HepG2 (cell line): ENCODE measurements around the gene TNFRSF11A. TPM values are rescaled to one million over a fixed set of nuclear protein-coding genes. Genes with fewer than 3 reads are reported as not detected.

Source experiments
- BCL6 ChIP-seq: IDR thresholded peaks from 2 replicates; pipeline ENCODE4 v1.6.1; 2016; ENCODE audit warnings: missing genetic modification reagents, missing compliant biosample characterization
- CAMTA2 ChIP-seq: sonication (generic); formaldehyde crosslinking; IDR thresholded peaks from 2 replicates; pipeline ENCODE4 v1.4.0; 2020; ENCODE audit warnings: mild to moderate bottlenecking, missing genetic modification reagents, borderline replicate concordance
- DR1 ChIP-seq: sonication (generic); formaldehyde crosslinking; IDR thresholded peaks from 2 replicates; pipeline ENCODE4 v1.8.0; 2021; ENCODE audit warnings: mild to moderate bottlenecking, missing genetic modification reagents, inconsistent platforms
- HDAC2 ChIP-seq: sonication (generic); formaldehyde crosslinking; IDR thresholded peaks from 2 replicates; pipeline ENCODE4 v1.4.0; 2020; ENCODE audit warnings: missing genetic modification reagents
- HMG20A ChIP-seq: IDR thresholded peaks from 2 replicates; pipeline ENCODE4 v1.6.1; 2016; ENCODE audit warnings: borderline replicate concordance
- MEIS2 ChIP-seq: sonication (generic); formaldehyde crosslinking; IDR thresholded peaks from 2 replicates; pipeline ENCODE4 v1.9.0; 2021; ENCODE audit warnings: mild to moderate bottlenecking, missing genetic modification reagents
- NFKBIZ ChIP-seq: IDR thresholded peaks from 2 replicates; pipeline ENCODE4 v1.6.1; 2018; ENCODE audit warnings: missing genetic modification reagents, missing compliant biosample characterization
- NR2F6 ChIP-seq, 2 experiments: IDR thresholded peaks; 2 replicates each; pipeline ENCODE4 v1.6.1; 2016; ENCODE audit warnings: antibody characterized with exemption in 1 of 2, mild to moderate bottlenecking in 1 of 2
- TBL1XR1 ChIP-seq: fragments of 150-350 bp; IDR thresholded peaks from 2 replicates; pipeline ENCODE4 v1.6.1; 2014; ENCODE audit warnings: borderline replicate concordance, low read length; ENCODE audit not compliant: partially characterized antibody
- ZMYM3 ChIP-seq: sonication (generic); formaldehyde crosslinking; IDR thresholded peaks from 2 replicates; pipeline ENCODE4 v1.5.1; 2020; ENCODE audit warnings: mild to moderate bottlenecking, missing genetic modification reagents
- ZNF136 ChIP-seq: sonication (generic); formaldehyde crosslinking; IDR thresholded peaks from 2 replicates; pipeline ENCODE4 v1.8.1; 2022; ENCODE audit warnings: low read depth, mild to moderate bottlenecking, moderate library complexity, missing genetic modification reagents
- ZNF460 ChIP-seq: sonication (generic); formaldehyde crosslinking; IDR thresholded peaks from 2 replicates; pipeline ENCODE4 v1.5.1; 2020; ENCODE audit warnings: missing genetic modification reagents, mild to moderate bottlenecking, borderline replicate concordance
- ZNF615 ChIP-seq: sonication (generic); formaldehyde crosslinking; IDR thresholded peaks from 2 replicates; pipeline ENCODE4 v1.5.0; 2020; ENCODE audit warnings: mild to moderate bottlenecking, missing genetic modification reagents, borderline replicate concordance
- ZNF644 ChIP-seq: IDR thresholded peaks from 2 replicates; pipeline ENCODE4 v1.6.1; 2016; ENCODE audit warnings: low read depth
- ZNF737 ChIP-seq: sonication (generic); formaldehyde crosslinking; IDR thresholded peaks from 2 replicates; pipeline ENCODE4 v1.5.0; 2020; ENCODE audit warnings: missing genetic modification reagents, mild to moderate bottlenecking, borderline replicate concordance
- ZNF773 ChIP-seq: sonication (generic); formaldehyde crosslinking; IDR thresholded peaks from 2 replicates; pipeline ENCODE4 v1.4.0; 2020; ENCODE audit warnings: missing genetic modification reagents, borderline replicate concordance
- ZNF780A ChIP-seq: sonication (generic); formaldehyde crosslinking; IDR thresholded peaks from 2 replicates; pipeline ENCODE4 v1.8.0; 2022; ENCODE audit warnings: mild to moderate bottlenecking, missing genetic modification reagents, moderate library complexity
- polyA plus RNA-seq, 8 experiments: library from polyadenylated mRNA; depleted of rRNA in 3 of 8; stranded (reverse) in 7 of 8; unstranded in 1 of 8; fragments of >200 nt; fragmentation: Illumina TruSeq in 4 of 8; extraction: Trizol in 4 of 8; gene quantifications; 2 replicates each; pipeline versions ENCODE4 v1.2.1 to v1.2.3, GENCODE V29; 2011 to 2016; ENCODE audit warnings: low read depth in 4 of 8, missing spikeins in 1 of 8, mixed read lengths in 1 of 8; ENCODE audit not compliant: insufficient read depth in 1 of 8
- total RNA-seq, 5 experiments: library from RNA; depleted of rRNA; stranded (reverse); fragments of >200 nt; fragmentation: Illumina TruSeq; extraction: Trizol; gene quantifications; 2 replicates each; pipeline ENCODE4 v1.2.3, GENCODE V29; 2016; ENCODE audit warnings: low read depth in 1 of 5
- TF ChIP-seq, protein P1 (sequence below): sonication (generic); formaldehyde crosslinking; IDR thresholded peaks from 2 replicates; pipeline ENCODE4 v1.5.0; 2020; ENCODE audit warnings: mild to moderate bottlenecking, missing genetic modification reagents, borderline replicate concordance
- TF ChIP-seq, protein P2 (sequence below): fragments of 450-650 bp; IDR thresholded peaks from 2 replicates; pipeline ENCODE4 v1.6.1; 2017
- TF ChIP-seq, protein P3 (sequence below), 2 experiments: IDR thresholded peaks; 2 replicates each; pipeline ENCODE4 v1.6.1; 2011 to 2012; ENCODE audit warnings: low read length in 2 of 2, borderline replicate concordance in 1 of 2, low read depth in 1 of 2, mild to moderate bottlenecking in 1 of 2, moderate library complexity in 1 of 2

The TNFRSF11A gene
- total and polyA plus RNA-seq, 2 of the 13 experiments (the other 11 are each of a cell fraction or from before 2014, with no cell fraction given), result 4.6 to 6.4 TPM

DNA sequence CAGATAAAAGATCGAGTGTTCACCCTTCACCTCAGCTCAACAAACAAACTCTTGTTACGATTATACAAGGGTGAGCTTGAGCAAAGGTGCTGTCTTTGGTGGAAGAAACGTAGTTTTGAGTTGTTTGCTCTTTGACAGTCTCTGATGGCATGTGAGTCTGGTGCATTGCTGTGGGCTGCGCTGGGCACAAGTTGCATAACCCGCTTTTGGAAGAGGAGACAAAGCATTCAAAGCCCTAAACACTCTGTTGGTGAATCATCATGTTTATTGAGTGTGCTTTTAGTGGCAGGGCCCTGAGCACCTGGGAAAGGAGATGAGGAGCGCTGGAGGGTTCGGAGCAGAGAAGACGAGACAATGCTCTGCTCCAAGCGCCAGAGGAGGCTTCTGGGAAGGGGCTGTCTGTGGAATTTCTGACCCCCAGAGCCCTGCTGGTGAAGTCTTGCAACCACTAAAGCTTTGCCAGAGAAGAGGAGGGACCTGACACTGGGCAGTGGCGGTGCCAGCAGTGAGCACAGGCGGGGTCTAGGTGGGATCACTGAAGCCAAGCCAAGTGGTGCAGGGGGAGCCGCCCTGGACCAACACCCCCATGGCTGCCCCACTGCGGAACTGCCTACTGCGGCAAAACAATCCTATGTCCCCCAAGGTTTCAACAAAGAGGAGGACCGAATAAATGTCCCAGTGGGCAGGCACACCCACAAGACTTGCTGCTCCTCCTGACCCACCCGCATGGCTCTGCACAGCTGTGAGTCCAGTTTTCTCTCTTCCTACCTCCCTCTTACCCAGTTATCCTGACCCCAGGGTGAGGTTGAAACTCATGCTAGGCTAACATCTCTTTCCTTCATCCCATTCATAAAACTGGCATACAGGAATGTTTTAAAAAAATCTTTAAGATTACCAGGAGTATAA lies 64.0 kb downstream of the TNFRSF11A start (continued):
- TF ChIP-seq, protein P1, sequence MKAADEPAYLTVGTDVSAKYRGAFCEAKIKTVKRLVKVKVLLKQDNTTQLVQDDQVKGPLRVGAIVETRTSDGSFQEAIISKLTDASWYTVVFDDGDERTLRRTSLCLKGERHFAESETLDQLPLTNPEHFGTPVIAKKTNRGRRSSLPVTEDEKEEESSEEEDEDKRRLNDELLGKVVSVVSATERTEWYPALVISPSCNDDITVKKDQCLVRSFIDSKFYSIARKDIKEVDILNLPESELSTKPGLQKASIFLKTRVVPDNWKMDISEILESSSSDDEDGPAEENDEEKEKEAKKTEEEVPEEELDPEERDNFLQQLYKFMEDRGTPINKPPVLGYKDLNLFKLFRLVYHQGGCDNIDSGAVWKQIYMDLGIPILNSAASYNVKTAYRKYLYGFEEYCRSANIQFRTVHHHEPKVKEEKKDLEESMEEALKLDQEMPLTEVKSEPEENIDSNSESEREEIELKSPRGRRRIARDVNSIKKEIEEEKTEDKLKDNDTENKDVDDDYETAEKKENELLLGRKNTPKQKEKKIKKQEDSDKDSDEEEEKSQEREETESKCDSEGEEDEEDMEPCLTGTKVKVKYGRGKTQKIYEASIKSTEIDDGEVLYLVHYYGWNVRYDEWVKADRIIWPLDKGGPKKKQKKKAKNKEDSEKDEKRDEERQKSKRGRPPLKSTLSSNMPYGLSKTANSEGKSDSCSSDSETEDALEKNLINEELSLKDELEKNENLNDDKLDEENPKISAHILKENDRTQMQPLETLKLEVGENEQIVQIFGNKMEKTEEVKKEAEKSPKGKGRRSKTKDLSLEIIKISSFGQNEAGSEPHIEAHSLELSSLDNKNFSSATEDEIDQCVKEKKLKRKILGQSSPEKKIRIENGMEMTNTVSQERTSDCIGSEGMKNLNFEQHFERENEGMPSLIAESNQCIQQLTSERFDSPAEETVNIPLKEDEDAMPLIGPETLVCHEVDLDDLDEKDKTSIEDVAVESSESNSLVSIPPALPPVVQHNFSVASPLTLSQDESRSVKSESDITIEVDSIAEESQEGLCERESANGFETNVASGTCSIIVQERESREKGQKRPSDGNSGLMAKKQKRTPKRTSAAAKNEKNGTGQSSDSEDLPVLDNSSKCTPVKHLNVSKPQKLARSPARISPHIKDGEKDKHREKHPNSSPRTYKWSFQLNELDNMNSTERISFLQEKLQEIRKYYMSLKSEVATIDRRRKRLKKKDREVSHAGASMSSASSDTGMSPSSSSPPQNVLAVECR (CRISPR knock-in tag), result 0 out of 2 replicates have a peak, but pooled peaks have one; percentile 23
- TF ChIP-seq ZNF644 (CRISPR knock-in tag), result peak; percentile 82
- no peak for TF ChIP-seq ZNF136 (CRISPR knock-in tag)
- no peak for TF ChIP-seq ZNF773
- peak; percentile 12; the same call in 1 of the 2 replicates for TF ChIP-seq ZMYM3 (CRISPR knock-in tag)
- TF ChIP-seq NR2F6 (IDR thresholded peaks at IDR 0.05), result no peak
- peak; percentile 23; the same call in 1 of the 2 replicates for TF ChIP-seq NR2F6 (CRISPR knock-in tag; IDR thresholded peaks at IDR 0.05)
- TF ChIP-seq MEIS2, result no peak
- TF ChIP-seq BCL6, result peak; percentile 65
- TF ChIP-seq DR1, result no peak
- TF ChIP-seq ZNF780A, result no peak
- 0 out of 2 replicates have a peak, but pooled peaks have one; percentile 11 for TF ChIP-seq HDAC2 (CRISPR knock-in tag)
- no peak for TF ChIP-seq ZNF460
- TF ChIP-seq CAMTA2 (CRISPR knock-in tag), result no peak
- TF ChIP-seq, protein P2, sequence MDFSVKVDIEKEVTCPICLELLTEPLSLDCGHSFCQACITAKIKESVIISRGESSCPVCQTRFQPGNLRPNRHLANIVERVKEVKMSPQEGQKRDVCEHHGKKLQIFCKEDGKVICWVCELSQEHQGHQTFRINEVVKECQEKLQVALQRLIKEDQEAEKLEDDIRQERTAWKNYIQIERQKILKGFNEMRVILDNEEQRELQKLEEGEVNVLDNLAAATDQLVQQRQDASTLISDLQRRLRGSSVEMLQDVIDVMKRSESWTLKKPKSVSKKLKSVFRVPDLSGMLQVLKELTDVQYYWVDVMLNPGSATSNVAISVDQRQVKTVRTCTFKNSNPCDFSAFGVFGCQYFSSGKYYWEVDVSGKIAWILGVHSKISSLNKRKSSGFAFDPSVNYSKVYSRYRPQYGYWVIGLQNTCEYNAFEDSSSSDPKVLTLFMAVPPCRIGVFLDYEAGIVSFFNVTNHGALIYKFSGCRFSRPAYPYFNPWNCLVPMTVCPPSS, result no peak
- TF ChIP-seq, protein P3, sequence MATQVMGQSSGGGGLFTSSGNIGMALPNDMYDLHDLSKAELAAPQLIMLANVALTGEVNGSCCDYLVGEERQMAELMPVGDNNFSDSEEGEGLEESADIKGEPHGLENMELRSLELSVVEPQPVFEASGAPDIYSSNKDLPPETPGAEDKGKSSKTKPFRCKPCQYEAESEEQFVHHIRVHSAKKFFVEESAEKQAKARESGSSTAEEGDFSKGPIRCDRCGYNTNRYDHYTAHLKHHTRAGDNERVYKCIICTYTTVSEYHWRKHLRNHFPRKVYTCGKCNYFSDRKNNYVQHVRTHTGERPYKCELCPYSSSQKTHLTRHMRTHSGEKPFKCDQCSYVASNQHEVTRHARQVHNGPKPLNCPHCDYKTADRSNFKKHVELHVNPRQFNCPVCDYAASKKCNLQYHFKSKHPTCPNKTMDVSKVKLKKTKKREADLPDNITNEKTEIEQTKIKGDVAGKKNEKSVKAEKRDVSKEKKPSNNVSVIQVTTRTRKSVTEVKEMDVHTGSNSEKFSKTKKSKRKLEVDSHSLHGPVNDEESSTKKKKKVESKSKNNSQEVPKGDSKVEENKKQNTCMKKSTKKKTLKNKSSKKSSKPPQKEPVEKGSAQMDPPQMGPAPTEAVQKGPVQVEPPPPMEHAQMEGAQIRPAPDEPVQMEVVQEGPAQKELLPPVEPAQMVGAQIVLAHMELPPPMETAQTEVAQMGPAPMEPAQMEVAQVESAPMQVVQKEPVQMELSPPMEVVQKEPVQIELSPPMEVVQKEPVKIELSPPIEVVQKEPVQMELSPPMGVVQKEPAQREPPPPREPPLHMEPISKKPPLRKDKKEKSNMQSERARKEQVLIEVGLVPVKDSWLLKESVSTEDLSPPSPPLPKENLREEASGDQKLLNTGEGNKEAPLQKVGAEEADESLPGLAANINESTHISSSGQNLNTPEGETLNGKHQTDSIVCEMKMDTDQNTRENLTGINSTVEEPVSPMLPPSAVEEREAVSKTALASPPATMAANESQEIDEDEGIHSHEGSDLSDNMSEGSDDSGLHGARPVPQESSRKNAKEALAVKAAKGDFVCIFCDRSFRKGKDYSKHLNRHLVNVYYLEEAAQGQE (IDR thresholded peaks at IDR 0.05; ENCODE audit: borderline replicate concordance in 1 of 2, low read depth in 1 of 2, low read length in 2 of 2), result no peak; a peak in 1 of 4 replicates
- TF ChIP-seq NFKBIZ, result no peak
- no peak for TF ChIP-seq ZNF615
- peak; percentile 57; the same call in 1 of the 2 replicates for TF ChIP-seq HMG20A (CRISPR knock-in tag)
- TF ChIP-seq TBL1XR1, result no peak
- TF ChIP-seq ZNF737 (CRISPR knock-in tag), result no peak
